HUES48 (cell line): ENCODE data around the gene RREB1.
A peak's percentile ranks its signal among the peaks of the same experiment; 100 is the strongest.

Experiments used
- H3K27ac ChIP-seq: one replicate; pipeline ENCODE4 v1.7.0; 2013; ENCODE audit warnings: low read depth, low read length, inconsistent platforms
- H3K27me3 ChIP-seq: 2 replicates; pipeline ENCODE4 v1.6.1; 2013; ENCODE audit warnings: mild to moderate bottlenecking, low read length; ENCODE audit not compliant: control insufficient read depth, insufficient read depth
- H3K36me3 ChIP-seq: 2 replicates; pipeline ENCODE4 v1.6.1; 2013; ENCODE audit warnings: low read length; ENCODE audit not compliant: control insufficient read depth, insufficient read depth
- H3K4me1 ChIP-seq: 2 replicates; pipeline ENCODE4 v1.6.1; 2013; ENCODE audit warnings: mild to moderate bottlenecking, low read length; ENCODE audit not compliant: control insufficient read depth, insufficient read depth
- H3K4me3 ChIP-seq: 2 replicates; pipeline ENCODE4 v1.5.1; 2013; ENCODE audit warnings: mild to moderate bottlenecking, low read depth, low read length
- H3K9ac ChIP-seq: 2 replicates; pipeline ENCODE4 v1.6.1; 2013; ENCODE audit warnings: mild to moderate bottlenecking, low read depth, low read length, moderate library complexity
- H3K9me3 ChIP-seq: 2 replicates; pipeline ENCODE4 v1.6.1; 2013; ENCODE audit warnings: low read length; ENCODE audit not compliant: control insufficient read depth, insufficient read depth

The RREB1 gene

GRCh38 chr6:7111095-7111690 is 3.4 kb downstream of the RREB1 start:
- Histone ChIP-seq H3K27me3 (peaks cover 34% of the 10 kb centered on the region), H3K36me3 (no peaks in the 10 kb centered on the region), H3K9me3 (no peaks in the 10 kb centered on the region), H3K9ac (no peak overlapping the region), H3K27ac (no peak overlapping the region), H3K4me1 (peaks cover 53% of the 10 kb centered on the region), H3K4me3 (no peak overlapping the region)

GRCh38 chr6:7112171-7112570 is 4.4 kb downstream of the RREB1 start:
- Histone ChIP-seq H3K4me1 (peaks cover 53% of the 10 kb centered on the region), H3K4me3 (no peak overlapping the region), H3K9ac (no peak overlapping the region)

GRCh38 chr6:7112741-7113313 is 5.1 kb downstream of the RREB1 start:
- H3K9me3 ChIP-seq = no peaks in the 10 kb centered on the region
- no peaks in the 10 kb centered on the region for H3K36me3 ChIP-seq
- no peak overlapping the region for H3K9ac ChIP-seq
- peaks cover 34% of the 10 kb centered on the region for H3K27me3 ChIP-seq
- H3K4me1 ChIP-seq = peaks cover 53% of the 10 kb centered on the region
- no peak overlapping the region for H3K27ac ChIP-seq
- H3K4me3 ChIP-seq = peak overlapping the region; percentile 42

More at GRCh38 chr6:7112171-7112570, 4.4 kb downstream of the RREB1 start:
- Histone ChIP-seq H3K27me3 (peaks cover 34% of the 10 kb centered on the region), H3K9me3 (no peaks in the 10 kb centered on the region), H3K27ac (no peak overlapping the region), H3K36me3 (no peaks in the 10 kb centered on the region)

GRCh38 chr6:7114744-7115458 is 7.1 kb downstream of the RREB1 start:
- no peaks in the 10 kb centered on the region for H3K9me3 ChIP-seq
- no peak overlapping the region for H3K27ac ChIP-seq
- no peak overlapping the region for H3K9ac ChIP-seq
- H3K4me3 ChIP-seq = no peak overlapping the region
- no peaks in the 10 kb centered on the region for H3K36me3 ChIP-seq
- H3K4me1 ChIP-seq = peaks cover 56% of the 10 kb centered on the region
- peaks cover 27% of the 10 kb centered on the region for H3K27me3 ChIP-seq

GRCh38 chr6:7115543-7116231 is 7.9 kb downstream of the RREB1 start:
- peaks cover 20% of the 10 kb centered on the region for H3K27me3 ChIP-seq
- H3K36me3 ChIP-seq = no peaks in the 10 kb centered on the region
- H3K4me3 ChIP-seq = no peak overlapping the region
- H3K27ac ChIP-seq = no peak overlapping the region
- peaks cover 48% of the 10 kb centered on the region for H3K4me1 ChIP-seq
- no peaks in the 10 kb centered on the region for H3K9me3 ChIP-seq
- H3K9ac ChIP-seq = no peak overlapping the region

GRCh38 chr6:7119272-7119801 is 11.6 kb downstream of the RREB1 start:
- Histone ChIP-seq H3K36me3 (no peaks in the 10 kb centered on the region), H3K4me1 (peaks cover 22% of the 10 kb centered on the region), H3K9ac (no peak overlapping the region), H3K4me3 (no peak overlapping the region), H3K27me3 (no peaks in the 10 kb centered on the region), H3K27ac (peak overlapping the region; percentile 9), H3K9me3 (no peaks in the 10 kb centered on the region)

GRCh38 chr6:7121700-7122241 is 14.0 kb downstream of the RREB1 start:
- Histone ChIP-seq H3K9me3 (no peaks in the 10 kb centered on the region), H3K4me3 (no peak overlapping the region), H3K36me3 (no peaks in the 10 kb centered on the region), H3K4me1 (peaks cover 20% of the 10 kb centered on the region), H3K27me3 (no peaks in the 10 kb centered on the region), H3K9ac (no peak overlapping the region), H3K27ac (no peak overlapping the region)

GRCh38 chr6:7122684-7123083 is 14.9 kb downstream of the RREB1 start:
- no peak overlapping the region for H3K27ac ChIP-seq
- H3K36me3 ChIP-seq = no peaks in the 10 kb centered on the region
- no peaks in the 10 kb centered on the region for H3K9me3 ChIP-seq
- no peaks in the 10 kb centered on the region for H3K27me3 ChIP-seq
- peaks cover 20% of the 10 kb centered on the region for H3K4me1 ChIP-seq
- no peak overlapping the region for H3K9ac ChIP-seq
- no peak overlapping the region for H3K4me3 ChIP-seq

- no peaks in the 10 kb centered on the region for H3K27me3 ChIP-seq
- no peak overlapping the region for H3K27ac ChIP-seq
- H3K9ac ChIP-seq = no peak overlapping the region
- H3K4me1 ChIP-seq = peaks cover 19% of the 10 kb centered on the region
- H3K9me3 ChIP-seq = no peaks in the 10 kb centered on the region
- H3K4me3 ChIP-seq = no peak overlapping the region
- H3K36me3 ChIP-seq = no peaks in the 10 kb centered on the region
Observed at GRCh38 chr6:7124114-7124513, 16.4 kb downstream of the RREB1 start.

- Histone ChIP-seq H3K27ac (peak overlapping the region; percentile 46), H3K36me3 (no peaks in the 10 kb centered on the region), H3K4me1 (peaks cover 14% of the 10 kb centered on the region), H3K27me3 (no peaks in the 10 kb centered on the region), H3K9ac (no peak overlapping the region), H3K4me3 (no peak overlapping the region), H3K9me3 (no peaks in the 10 kb centered on the region)
Observed at GRCh38 chr6:7124636-7125035, 16.9 kb downstream of the RREB1 start.
